GM12872 (cell line): ENCODE measurements around the gene UST.

Experiments
- CTCF ChIP-seq: IDR thresholded peaks from 3 replicates; pipeline ENCODE4 v1.5.1; 2011; ENCODE audit warnings: low read depth, mild to moderate bottlenecking, low read length, moderate library complexity; ENCODE audit not compliant: insufficient read depth

Gene UST

DNA sequence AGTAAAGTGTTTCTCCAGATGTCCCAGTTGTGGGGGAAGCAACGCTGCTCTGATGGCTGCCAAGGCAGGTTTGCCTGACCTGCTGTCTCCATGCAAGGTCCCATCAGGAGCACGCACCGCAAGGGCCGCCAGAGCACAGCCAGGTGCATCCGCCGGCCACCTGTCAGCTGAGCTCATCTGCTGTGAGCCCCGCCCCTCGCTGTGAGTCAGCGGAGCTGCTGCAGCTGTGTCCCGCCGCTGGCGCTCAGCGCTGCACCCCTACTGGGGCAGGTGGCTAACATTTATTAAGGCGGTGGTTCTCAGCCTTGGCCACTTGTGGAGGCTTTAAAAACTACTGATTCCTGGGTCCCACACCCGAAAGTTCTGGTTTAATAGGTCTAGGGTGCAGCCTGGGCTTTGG is 225.7 kb downstream of the UST start:
- no peak for TF ChIP-seq CTCF

GRCh38 chr6:148973538-148974208 is 226.8 kb downstream of the UST start:
- TF ChIP-seq CTCF: no peak

GRCh38 chr6:148974351-148974750 is 227.5 kb downstream of the UST start:
- no peak for TF ChIP-seq CTCF

GRCh38 chr6:148979014-148979901 is 232.4 kb downstream of the UST start:
- no peak for TF ChIP-seq CTCF

GRCh38 chr6:148980234-148980633 is 233.4 kb downstream of the UST start:
- no peak for TF ChIP-seq CTCF

- TF ChIP-seq CTCF: no peak
Measured at GRCh38 chr6:148981515-148981914, 234.7 kb downstream of the UST start.

DNA sequence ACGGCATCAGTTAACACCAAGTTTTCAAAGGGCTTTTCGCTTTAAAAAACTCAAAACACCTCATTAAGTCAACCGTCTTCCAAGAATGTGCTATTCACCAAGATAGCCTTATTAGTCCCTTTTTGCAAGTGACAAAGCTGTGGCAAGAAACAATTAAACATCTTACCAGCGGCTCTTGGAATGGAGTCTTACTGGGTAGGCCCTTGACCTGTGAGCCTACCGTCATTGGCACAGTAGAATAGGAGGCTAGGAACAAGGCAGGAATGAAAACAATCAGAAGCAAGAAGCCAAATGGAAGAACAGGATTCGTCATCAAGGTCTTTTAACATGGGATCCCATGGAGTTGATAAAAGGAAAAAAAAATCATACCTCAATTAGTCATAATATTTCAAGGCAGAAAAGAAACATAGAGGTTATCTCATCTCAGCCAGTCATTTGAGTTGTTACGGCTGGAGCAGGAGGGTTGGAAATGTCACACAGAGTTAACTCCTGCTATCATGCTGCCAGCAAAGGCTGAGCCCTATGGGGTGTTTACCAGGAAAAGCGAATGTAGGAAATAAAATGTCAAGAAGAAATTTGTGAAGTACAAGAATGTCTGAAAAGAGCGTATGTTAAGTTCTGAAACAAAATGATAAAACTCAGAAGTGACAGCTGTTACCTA is 236.4 kb downstream of the UST start:
- TF ChIP-seq CTCF: no peak
